RKO (cell line): Measurements from ENCODE around the gene CLSTN2.

Experiments used
- DNase-seq: peaks from one replicate; pipeline ENCODE4 v3.0.0-alpha.2; 2016; ENCODE audit warnings: low spot score

The CLSTN2 gene

GRCh38 chr3:140093742-140094141 is 158.8 kb downstream of the CLSTN2 start:
- peak; percentile 28 for DNase-seq

- no peak for DNase-seq
These were observed 159.5 kb downstream of the CLSTN2 start for GRCh38 chr3:140094487-140094886.

- DNase-seq = no peak
These were observed 161.1 kb downstream of the CLSTN2 start for GRCh38 chr3:140096037-140096436.

- no peak for DNase-seq
These were observed 163.1 kb downstream of the CLSTN2 start for GRCh38 chr3:140097874-140098635.

GRCh38 chr3:140100479-140100878 is 165.5 kb downstream of the CLSTN2 start:
- no peak for DNase-seq

- no peak for DNase-seq
These were observed 168.2 kb downstream of the CLSTN2 start for GRCh38 chr3:140103166-140103565.

GRCh38 chr3:140103986-140104645 is 169.1 kb downstream of the CLSTN2 start:
- DNase-seq = no peak

- DNase-seq = no peak
These were observed 179.2 kb downstream of the CLSTN2 start for GRCh38 chr3:140113996-140114788.

GRCh38 chr3:140114789-140115080 is 179.8 kb downstream of the CLSTN2 start:
- DNase-seq = no peak

- DNase-seq = no peak
These were observed 182.1 kb downstream of the CLSTN2 start for GRCh38 chr3:140117096-140117526.

- DNase-seq = no peak
These were observed 187.2 kb downstream of the CLSTN2 start for GRCh38 chr3:140122183-140122582.

- no peak for DNase-seq
These were observed 193.2 kb downstream of the CLSTN2 start for GRCh38 chr3:140128217-140128616.

GRCh38 chr3:140128631-140129030 is 193.6 kb downstream of the CLSTN2 start:
- peak; percentile 26 for DNase-seq

- no peak for DNase-seq
These were observed 194.8 kb downstream of the CLSTN2 start for GRCh38 chr3:140129768-140130284.

GRCh38 chr3:140131895-140132294 is 196.9 kb downstream of the CLSTN2 start:
- DNase-seq = no peak

- DNase-seq = no peak
These were observed 199.4 kb downstream of the CLSTN2 start for GRCh38 chr3:140134231-140134965.

GRCh38 chr3:140135461-140135860 is 200.5 kb downstream of the CLSTN2 start:
- no peak for DNase-seq

GRCh38 chr3:140143367-140144069 is 208.5 kb downstream of the CLSTN2 start:
- DNase-seq = no peak

- no peak for DNase-seq
These were observed 210.5 kb downstream of the CLSTN2 start for GRCh38 chr3:140145528-140145927.

- no peak for DNase-seq
These were observed 211.7 kb downstream of the CLSTN2 start for GRCh38 chr3:140146668-140147067.

GRCh38 chr3:140147965-140148490 is 213.0 kb downstream of the CLSTN2 start:
- no peak for DNase-seq
